Stomach (tissue), 9 donors: Measurements from ENCODE around the gene FMN1. TPM values are rescaled to one million over a fixed set of nuclear protein-coding genes. Genes with fewer than 3 reads are reported as not detected.
A peak's percentile ranks its signal among the peaks of the same experiment; 100 is the strongest.

Experiments
- DNase-seq, 2 donors: peaks; one replicate each; pipeline versions ENCODE4 v3.0.0 to v3.0.0-alpha.2; 2013 to 2019
- H3K27ac ChIP-seq, 5 donors: fragments of 200-600 bp in 4 of 5; sonication (generic) in 4 of 5; one replicate each; pipeline ENCODE4 v1.5.1; 2013 to 2019; ENCODE audit warnings: mild to moderate bottlenecking in 1 of 5, moderate library complexity in 1 of 5
- H3K27me3 ChIP-seq, 3 donors: fragments of 200-600 bp; sonication (generic); one replicate each; pipeline ENCODE4 v1.5.1; 2017 to 2019; ENCODE audit warnings: mixed run types in 1 of 3
- H3K36me3 ChIP-seq, 4 donors: fragments of 200-600 bp; sonication (generic); 1 replicate in 3 of 4; 2 replicates in 1 of 4; pipeline ENCODE4 v1.5.1; 2016 to 2019
- H3K4me1 ChIP-seq, 4 donors: fragments of 200-600 bp; sonication (generic); one replicate each; pipeline ENCODE4 v1.5.1; 2016 to 2019
- H3K4me3 ChIP-seq, 4 donors: fragments of 200-600 bp; sonication (generic) in 3 of 4; one replicate each; pipeline ENCODE4 v1.5.1; 2016 to 2019; ENCODE audit warnings: mild to moderate bottlenecking in 1 of 4
- H3K9me3 ChIP-seq, 4 donors: fragments of 200-600 bp; sonication (generic); one replicate each; pipeline ENCODE4 v1.5.1; 2016 to 2019
- CTCF ChIP-seq, 7 experiments: fragments of 450-650 bp in 4 of 7; fragments of 200-600 bp in 3 of 7; sonication (generic) in 3 of 7; IDR thresholded peaks; one replicate each; pipeline ENCODE4 v1.5.1; 2016 to 2019; ENCODE audit warnings: antibody characterized with exemption in 7 of 7, control low read depth in 2 of 7, mild to moderate bottlenecking in 1 of 7
- EP300 ChIP-seq: sonication (generic); formaldehyde crosslinking; IDR thresholded peaks from one replicate; pipeline ENCODE4 v1.6.1; 2017; ENCODE audit warnings: antibody characterized with exemption
- POLR2A ChIP-seq, 4 donors: fragments of 450-650 bp; IDR thresholded peaks; one replicate each; pipeline ENCODE4 v1.6.1; 2016; ENCODE audit warnings: antibody characterized with exemption in 4 of 4, control low read depth in 2 of 4, mild to moderate bottlenecking in 1 of 4, moderate library complexity in 1 of 4
- POLR2AphosphoS5 ChIP-seq, 3 donors: sonication (generic); formaldehyde crosslinking; IDR thresholded peaks; one replicate each; pipeline ENCODE4 v1.6.1; 2016; ENCODE audit warnings: antibody characterized with exemption in 3 of 3
- WGBS, 5 donors: extraction: QIAGEN DNeasy Blood & Tissue Kit in 3 of 5; methylation state at CpG; one replicate each; pipeline versions ENCODE4 v1.1.5 to v1.1.7; 2013 to 2018; 5-methylcytosine and 5-hydroxymethylcytosine counted together
- intact Hi-C: fragments of 100-400 bp; cut with DNase I; formaldehyde crosslinking; loops from one replicate; pipeline ENCODE4 v1.15.1; 2023; ENCODE audit warnings: low total_unique reads
- polyA plus RNA-seq, 3 donors: library from polyadenylated mRNA; stranded (reverse); fragments of 200-250 nt; gene quantifications; one replicate each; pipeline ENCODE4 v1.2.3, GENCODE V29; 2013
- total RNA-seq, 5 donors: library from RNA; depleted of rRNA; stranded (reverse); fragments of >200 nt; gene quantifications; one replicate each; pipeline versions ENCODE4 v1.1.0 to v1.2.3, GENCODE V29; 2014 to 2016
- donor health status: healthy with polysubstance abuse.
- donor health status: Bipolar disorder and iron deficiency.
- donor health status: healthy.

Gene FMN1
- total and polyA plus RNA-seq, 8 donors, result 0.40 to 58.0 (median 22.9) TPM

- intact Hi-C loops, result no loop called here
- 67 to 80% (median 77%) methylated on average over 4 of the region's 4 CpGs for WGBS, 5 donors
- TF ChIP-seq POLR2A (IDR thresholded peaks at IDR 0.05), result no peak
- TF ChIP-seq POLR2AphosphoS5 (IDR thresholded peaks at IDR 0.05), result no peak
- no peak for TF ChIP-seq EP300
- no peak for TF ChIP-seq CTCF (IDR thresholded peaks at IDR 0.05)
These were observed 114.5 kb downstream of the FMN1 start for GRCh38 chr15:33080006-33080405.

GRCh38 chr15:33078607-33079006 is 115.9 kb downstream of the FMN1 start:
- no peak overlapping the region for H3K4me3 ChIP-seq
- no peaks in the 10 kb centered on the region for H3K4me1 ChIP-seq
- 87 to 95% (median 94%) methylated on average over 2 of the region's 2 CpGs for WGBS, 5 donors
- no peak for DNase-seq
- H3K27ac ChIP-seq, result no peak overlapping the region
- no peaks in the 10 kb centered on the region for H3K27me3 ChIP-seq
- intact Hi-C loops, result no loop called here
- no peaks in the 10 kb centered on the region for H3K36me3 ChIP-seq
- TF ChIP-seq POLR2AphosphoS5 (IDR thresholded peaks at IDR 0.05) (no peak), CTCF (IDR thresholded peaks at IDR 0.05) (no peak), EP300 (no peak), POLR2A (IDR thresholded peaks at IDR 0.05) (no peak)
- H3K9me3 ChIP-seq, result no peaks in the 10 kb centered on the region

More at GRCh38 chr15:33080006-33080405, 114.5 kb downstream of the FMN1 start:
- Histone ChIP-seq H3K9me3 (no peaks in the 10 kb centered on the region), H3K36me3 (no peaks in the 10 kb centered on the region), H3K27ac (no peak overlapping the region), H3K27me3 (no peaks in the 10 kb centered on the region), H3K4me1 (no peaks in the 10 kb centered on the region), H3K4me3 (no peak overlapping the region)
- DNase-seq, result no peak

GRCh38 chr15:33076937-33077336 is 117.6 kb downstream of the FMN1 start:
- H3K36me3 ChIP-seq, result no peaks in the 10 kb centered on the region
- 76 to 86% (median 83%) methylated on average over 7 of the region's 7 CpGs for WGBS, 5 donors
- intact Hi-C loops, result no loop called here

GRCh38 chr15:33074942-33075341 is 119.6 kb downstream of the FMN1 start:
- peak in 1 of 2 donors; percentile 32 for DNase-seq
- H3K36me3 ChIP-seq, result no peaks in the 10 kb centered on the region
- TF ChIP-seq EP300, result no peak
- no peak for TF ChIP-seq POLR2A (IDR thresholded peaks at IDR 0.05)
- TF ChIP-seq CTCF (IDR thresholded peaks at IDR 0.05), result peak in 2 of 7 experiments; percentile 13 to 31
- H3K9me3 ChIP-seq, result no peaks in the 10 kb centered on the region
- no peaks in the 10 kb centered on the region for H3K27me3 ChIP-seq
- no peak overlapping the region for H3K27ac ChIP-seq
- H3K4me3 ChIP-seq, result no peak overlapping the region
- H3K4me1 ChIP-seq, result no peaks in the 10 kb centered on the region
- 86 to 95% (median 92%) methylated on average over 3 of the region's 3 CpGs for WGBS, 5 donors
- intact Hi-C loops, result no loop called here

More at GRCh38 chr15:33076937-33077336, 117.6 kb downstream of the FMN1 start:
- Histone ChIP-seq H3K27me3 (no peaks in the 10 kb centered on the region), H3K4me1 (no peaks in the 10 kb centered on the region), H3K9me3 (no peaks in the 10 kb centered on the region), H3K27ac (no peak overlapping the region), H3K4me3 (no peak overlapping the region)
- no peak for DNase-seq
- TF ChIP-seq POLR2A (IDR thresholded peaks at IDR 0.05), result no peak
- no peak for TF ChIP-seq CTCF (IDR thresholded peaks at IDR 0.05)
- TF ChIP-seq POLR2AphosphoS5 (IDR thresholded peaks at IDR 0.05), result no peak
- no peak for TF ChIP-seq EP300
